Measurements from ENCODE around the gene DHFR2. TPM values are rescaled to one million over a fixed set of nuclear protein-coding genes. Genes with fewer than 3 reads are reported as not detected.

DHFR2 gene
- 2.6 and 4.2 TPM in 2 replicates for total RNA-seq (ENCODE audit: low replicate concordance)

GRCh38 chr3:94062513-94063404 is at the start of gene DHFR2, which contains the start of gene NSUN3:
TSS of gene DHFR2 (minus strand) at chr3:94062916. CDS start at chr3:94061511, 1,405 bp downstream.
TSS of gene NSUN3 (plus strand) at chr3:94063061. CDS start at chr3:94063127, 66 bp downstream.

GRCh38 chr3:94028093-94028837 is 34.5 kb downstream of the DHFR2 start, which contains the start of gene STX19:
TSS of gene STX19 (minus strand) at chr3:94028597. CDS start at chr3:94015269, 13,328 bp downstream.

Other genes starting within 250 kb of the DHFR2 start
- gene PROS1, start 89.0 kb downstream of the DHFR2 start, total RNA-seq (ENCODE audit: low replicate concordance): 30.1 and 34.4 TPM in 2 replicates
- gene ARL13B, start 82.8 kb downstream of the DHFR2 start, total RNA-seq (ENCODE audit: low replicate concordance): 4.9 and 8.7 TPM in 2 replicates
- gene STX19, start 34.3 kb downstream of the DHFR2 start, total RNA-seq (ENCODE audit: low replicate concordance): not detected in 2 replicates
- 8.1 and 11.6 TPM in 2 replicates for gene NSUN3, start 145 bp upstream of the DHFR2 start, total RNA-seq (ENCODE audit: low replicate concordance)

Data from smooth muscle cell of the coronary artery (primary cell).